GM19328 (cell line): Measurements from ENCODE around the gene STXBP6.
"Not testable (repeated sequence)": the region's sequence is repeated elsewhere in the genome, so short reads cannot be mapped to it uniquely, and the experiment has no call there.

Experiments used
- ATAC-seq: cut with Tn5 transposase; IDR thresholded peaks from one replicate; pipeline ENCODE4 v1.9.1; 2021; ENCODE audit warnings: mild to moderate bottlenecking, moderate library complexity; ENCODE audit not compliant: unreplicated experiment

Gene STXBP6

DNA sequence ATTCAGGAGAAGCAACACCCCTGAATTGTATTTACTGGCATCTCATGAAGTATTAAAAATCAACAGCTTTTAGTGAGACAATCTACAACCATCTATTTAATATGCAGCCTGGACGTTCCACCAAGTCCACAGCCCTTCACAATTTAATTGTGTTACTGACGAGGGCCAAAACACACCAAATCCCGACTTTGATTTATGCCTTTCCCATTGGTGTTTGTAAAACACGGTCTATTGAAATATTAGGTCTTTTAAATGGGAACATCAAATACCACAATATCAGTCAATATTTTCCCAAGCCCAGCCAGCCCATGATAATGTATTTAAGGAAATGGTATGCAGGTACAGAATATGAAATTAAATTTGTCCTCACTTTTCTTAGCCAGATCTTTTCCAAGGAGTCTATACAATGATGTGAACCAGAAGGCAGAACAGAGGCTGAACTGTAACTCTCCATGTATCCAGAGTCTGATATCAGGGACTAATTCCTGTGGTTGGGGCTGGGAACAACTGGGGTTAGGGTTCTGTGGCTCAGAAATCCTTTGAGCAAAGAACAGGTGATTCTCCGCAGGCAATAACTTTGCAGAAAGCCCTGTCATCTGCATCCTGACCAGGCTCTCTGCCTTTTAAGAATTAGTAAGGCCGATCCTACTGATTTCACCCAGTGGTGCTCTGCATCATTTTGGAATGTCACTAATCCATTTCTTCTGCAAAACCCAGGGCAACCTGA is 236.7 kb downstream of the STXBP6 start:
- ATAC-seq, result no peak

DNA sequence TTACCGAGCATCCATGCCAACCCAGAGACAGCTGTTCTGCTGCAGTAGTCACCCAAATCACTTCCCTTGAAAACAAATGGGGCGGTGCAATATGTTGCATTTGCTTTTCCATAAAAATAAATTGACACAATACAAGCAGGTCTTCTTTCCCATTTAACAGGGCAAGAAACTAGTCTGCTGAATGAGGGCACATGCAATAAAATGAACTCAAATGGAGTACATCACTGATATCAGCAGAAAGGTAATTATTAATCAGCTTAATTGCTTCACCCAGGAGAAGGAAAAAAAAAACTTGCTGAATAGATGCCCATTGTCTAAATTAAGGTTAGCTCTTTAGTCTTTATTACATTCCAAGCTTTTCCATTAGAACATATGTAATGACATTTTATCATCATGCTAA is 240.8 kb downstream of the STXBP6 start:
- ATAC-seq, result no peak

DNA sequence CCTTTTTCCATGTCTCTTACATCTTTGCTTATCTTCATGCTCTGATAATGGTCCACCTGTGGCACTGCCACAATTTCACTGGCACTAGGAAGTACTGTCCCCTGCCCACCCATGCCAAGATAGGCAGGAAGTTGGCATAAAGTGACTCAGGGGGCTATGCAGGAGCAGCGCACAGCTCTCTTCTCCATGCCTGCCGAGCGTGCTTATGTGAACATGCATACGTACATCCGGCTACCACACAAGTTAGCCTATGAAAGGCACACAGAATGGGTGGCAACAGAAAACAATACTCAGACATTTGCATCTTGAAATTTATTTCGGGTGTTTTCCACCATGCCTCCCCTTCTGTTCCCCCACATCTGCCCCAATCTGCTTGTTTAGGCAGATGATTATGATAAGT is 241.5 kb downstream of the STXBP6 start:
- no peak for ATAC-seq

DNA sequence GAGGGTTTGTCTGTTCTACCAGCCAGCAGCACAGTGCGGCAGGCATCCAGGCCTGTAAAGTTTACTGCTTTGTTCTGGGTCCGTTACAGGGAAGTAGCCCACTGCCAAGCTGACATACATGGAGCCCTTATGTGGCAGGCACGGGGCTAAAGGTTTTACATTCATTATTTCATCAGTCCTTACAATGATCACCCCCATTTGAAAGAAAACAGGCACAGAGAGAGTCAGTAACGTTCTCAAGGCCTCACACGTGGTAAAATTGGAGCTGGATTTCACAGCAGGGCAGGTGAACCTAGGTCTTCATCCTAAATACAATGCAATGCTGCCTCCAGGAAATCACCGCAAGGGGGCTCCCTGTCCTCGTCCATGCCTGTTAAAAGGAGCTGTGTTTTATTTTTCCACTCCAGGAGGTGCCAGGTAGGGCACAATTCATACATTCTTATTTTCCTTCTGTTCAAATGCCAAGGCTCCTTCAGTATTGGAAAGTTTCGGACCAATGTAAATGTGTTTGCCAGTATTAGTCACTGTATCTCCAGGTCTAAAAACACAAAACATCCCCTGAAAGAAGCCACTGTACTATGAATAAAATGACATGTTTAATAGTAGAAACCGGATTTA is 243.8 kb downstream of the STXBP6 start:
- ATAC-seq, result no peak

DNA sequence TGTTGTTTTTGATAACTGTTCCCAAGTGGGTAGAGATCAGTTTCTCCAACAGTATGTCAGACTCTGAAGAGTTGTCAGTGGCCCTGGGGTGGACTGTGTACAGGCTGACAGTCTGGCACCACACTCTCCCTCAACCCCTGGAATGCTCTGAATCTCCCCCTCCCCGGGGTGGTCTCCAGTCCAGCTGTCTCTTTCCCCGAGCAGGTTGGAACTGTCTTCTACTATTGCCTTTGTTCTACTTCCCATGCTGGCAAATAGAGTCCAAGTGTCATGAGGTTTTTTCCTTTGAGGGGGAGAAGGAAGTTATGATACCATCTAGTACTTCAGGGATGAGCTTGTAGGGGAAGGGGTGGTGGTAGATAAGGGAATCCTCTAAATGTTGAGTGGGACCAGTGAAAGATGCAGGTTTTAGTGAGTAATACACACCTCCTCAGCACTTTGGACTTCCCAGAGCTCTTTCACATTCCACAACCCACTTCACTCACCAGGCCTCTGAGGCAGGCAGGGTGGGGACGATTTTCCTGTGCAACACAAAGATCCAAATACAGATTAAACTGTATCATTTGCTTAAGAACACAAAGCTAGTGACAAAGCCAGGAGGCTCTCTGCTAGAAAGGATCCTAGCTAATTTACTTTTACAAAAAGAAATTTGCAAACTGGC is 245.3 kb downstream of the STXBP6 start:
- no peak for ATAC-seq

DNA sequence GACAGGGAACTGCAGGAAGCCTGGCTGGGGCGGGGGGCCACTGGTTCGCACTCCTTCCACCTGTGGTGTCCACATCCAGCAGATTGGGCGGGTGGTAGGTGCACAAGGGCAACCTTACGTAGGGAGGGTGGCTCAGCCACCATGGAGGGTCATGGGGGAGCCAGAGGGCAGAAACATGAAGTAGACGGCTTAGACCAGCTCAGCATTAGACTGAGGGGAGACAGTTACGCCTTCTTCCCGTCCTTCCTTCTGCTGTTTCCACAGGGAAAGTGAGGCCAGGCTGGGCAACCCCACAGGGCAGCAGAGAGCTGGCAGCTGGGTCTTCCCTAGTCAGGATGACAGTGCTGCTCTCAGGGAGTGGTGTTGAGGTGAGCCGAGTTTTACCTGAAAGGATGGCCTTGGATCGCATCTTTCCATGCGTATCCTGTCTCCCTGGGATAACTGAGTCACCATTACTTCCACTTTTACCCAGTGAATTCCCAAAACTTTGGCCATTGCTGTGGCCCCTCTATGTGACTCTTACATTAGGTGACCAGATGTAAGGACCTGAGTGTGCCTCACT is 245.9 kb downstream of the STXBP6 start:
- ATAC-seq, result no peak

DNA sequence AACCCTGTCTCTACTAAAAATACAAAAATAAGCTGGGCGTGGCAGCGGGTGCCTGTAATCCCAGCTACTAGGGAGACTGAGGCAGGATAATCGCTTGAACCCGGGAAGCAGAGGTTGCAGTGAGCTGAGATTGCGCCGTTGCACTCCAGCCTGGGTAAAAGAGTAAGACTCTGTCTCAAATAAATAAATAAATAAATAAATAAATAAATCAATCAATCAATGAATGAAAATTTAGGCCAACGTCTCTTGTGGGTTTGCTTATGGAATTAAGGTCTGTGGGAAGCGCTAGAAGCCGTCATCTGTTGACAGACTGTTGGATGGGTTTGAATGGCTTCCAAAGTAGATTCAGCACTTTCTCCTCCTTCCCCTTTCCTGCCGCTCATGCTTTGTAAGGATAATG is 246.5 kb downstream of the STXBP6 start:
- ATAC-seq, result not testable (repeated sequence)

DNA sequence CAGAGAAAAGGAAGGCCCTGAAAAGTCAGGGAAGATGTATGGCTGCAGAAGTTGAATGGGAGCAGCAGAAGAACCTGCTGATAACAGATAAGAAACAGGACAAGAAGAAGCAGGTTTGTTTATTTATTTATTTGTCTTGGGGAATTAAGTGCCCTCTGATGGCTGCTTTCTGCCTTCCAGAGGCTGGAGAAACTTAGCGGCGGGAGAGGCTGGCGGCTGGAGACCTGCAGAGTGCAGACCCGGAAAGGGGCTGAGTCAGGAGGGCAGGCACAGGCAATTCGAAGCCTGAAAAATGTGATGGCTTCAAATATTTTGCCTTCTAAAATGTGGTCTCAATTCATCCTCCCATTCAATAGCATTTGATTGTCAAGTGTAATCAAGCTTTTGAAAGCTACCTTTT is 247.7 kb downstream of the STXBP6 start:
- no peak for ATAC-seq

DNA sequence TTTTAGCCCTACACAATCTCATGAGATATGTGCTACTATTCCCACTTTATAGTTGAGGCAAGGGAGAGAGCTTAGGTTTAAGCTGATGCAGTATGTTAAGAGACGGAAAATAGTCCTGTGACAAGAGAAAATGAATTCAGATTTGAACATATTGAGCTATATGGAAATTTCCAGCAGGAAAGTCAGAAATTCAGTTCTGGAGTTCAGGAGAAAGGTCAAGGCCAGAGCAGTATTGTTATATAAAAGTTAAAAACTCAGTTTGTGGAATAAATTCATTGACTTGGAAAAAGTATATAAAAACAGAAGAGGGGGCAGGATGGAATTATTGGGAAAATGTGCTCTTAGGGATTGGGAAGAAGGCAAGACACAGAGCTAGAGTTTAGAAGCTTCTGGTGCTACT is 248.9 kb downstream of the STXBP6 start:
- ATAC-seq, result no peak

DNA sequence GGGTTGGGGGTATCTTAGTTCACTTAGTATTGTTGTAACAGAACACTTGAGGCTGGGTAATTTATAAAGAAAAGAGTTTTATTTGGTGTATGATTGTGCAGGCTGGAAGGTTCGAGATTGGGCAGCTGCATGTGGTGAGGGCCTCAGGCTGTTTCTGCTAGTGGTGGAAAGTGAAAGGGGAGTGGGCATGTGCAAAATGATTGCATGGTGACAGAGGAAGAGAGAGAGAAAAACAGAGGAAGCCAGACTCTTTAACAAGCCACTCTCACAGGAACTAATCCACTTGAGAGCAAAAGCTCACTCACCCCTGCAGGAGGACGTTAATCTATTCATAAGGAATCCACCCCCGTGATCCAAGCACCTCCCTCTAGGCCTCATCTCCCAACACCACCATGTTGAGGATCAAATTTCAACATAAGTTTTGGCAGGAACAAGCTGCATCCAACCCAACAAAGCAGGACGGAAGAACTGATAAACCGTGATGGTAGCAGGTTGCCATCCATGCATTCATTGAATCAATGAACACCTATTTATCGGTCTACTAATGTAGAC is 251.0 kb downstream of the STXBP6 start:
- no peak for ATAC-seq

DNA sequence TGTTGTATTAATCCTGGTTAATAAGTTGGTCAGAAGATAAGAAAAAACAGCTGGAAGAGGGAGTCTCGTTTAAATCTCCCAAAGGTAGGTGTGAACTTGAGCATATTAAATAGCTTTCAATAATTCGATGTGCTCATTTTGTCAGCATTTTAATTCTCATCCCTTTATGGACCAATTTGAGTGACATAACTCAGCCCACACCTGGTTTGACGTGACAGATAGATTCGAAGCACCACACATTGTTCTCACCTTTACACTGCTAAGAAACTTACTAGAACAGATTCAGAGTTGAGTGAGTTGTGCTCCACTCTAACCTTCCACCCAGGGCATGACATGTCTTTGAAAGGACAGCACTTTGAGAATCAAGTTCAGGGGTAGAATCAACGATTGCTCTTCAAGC is 254.5 kb downstream of the STXBP6 start:
- no peak for ATAC-seq

DNA sequence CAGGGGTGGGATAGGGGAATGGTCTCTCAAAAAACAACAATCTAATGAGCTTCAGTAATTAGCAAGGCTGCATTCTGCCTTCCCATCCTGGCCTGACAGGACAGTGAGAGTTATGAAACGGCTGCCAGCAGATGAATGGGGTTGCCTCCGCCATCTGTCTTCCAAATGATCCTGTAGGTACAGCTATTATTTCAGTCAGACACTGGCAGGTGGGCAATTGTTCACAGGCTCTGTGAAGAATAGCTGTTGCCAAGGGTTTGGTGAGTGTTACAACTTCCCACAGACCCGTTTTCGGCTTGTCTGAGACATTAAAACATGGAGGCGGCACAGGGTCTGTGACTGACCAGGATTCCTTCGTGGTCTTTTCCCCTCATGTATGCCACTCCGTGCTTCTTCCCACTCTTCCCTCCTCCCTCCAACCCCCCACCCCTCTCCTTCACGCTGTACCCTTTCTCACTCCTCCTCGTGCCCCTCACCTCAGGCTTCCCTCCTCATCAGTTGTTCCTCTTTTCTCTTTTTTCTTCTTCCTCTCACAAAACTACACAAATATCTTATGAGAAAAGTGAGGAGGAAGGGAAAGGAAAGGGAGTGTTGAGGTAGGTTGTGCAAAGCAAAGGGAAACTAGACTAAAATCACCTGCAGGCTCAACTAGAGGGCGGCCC is 255.2 kb downstream of the STXBP6 start:
- no peak for ATAC-seq

DNA sequence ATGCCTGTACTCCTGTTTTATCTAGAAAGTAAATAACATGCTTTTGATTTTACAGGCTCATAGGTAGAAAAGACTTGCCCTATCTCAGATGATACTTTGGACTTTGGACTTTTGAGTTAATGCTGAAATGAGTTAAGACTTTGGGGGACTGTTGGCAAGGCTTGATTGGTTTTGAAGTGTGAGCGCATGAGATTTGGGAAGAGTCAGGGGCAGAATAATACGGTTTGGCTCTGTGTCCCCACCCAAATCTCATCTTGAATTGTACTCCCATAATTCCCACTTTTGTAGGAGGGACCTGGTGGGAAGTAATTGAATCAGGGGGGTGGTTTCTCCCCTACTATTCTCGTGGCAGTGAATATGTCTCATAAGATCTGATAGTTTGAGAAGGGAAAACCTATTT is 259.8 kb downstream of the STXBP6 start:
- ATAC-seq, result no peak

DNA sequence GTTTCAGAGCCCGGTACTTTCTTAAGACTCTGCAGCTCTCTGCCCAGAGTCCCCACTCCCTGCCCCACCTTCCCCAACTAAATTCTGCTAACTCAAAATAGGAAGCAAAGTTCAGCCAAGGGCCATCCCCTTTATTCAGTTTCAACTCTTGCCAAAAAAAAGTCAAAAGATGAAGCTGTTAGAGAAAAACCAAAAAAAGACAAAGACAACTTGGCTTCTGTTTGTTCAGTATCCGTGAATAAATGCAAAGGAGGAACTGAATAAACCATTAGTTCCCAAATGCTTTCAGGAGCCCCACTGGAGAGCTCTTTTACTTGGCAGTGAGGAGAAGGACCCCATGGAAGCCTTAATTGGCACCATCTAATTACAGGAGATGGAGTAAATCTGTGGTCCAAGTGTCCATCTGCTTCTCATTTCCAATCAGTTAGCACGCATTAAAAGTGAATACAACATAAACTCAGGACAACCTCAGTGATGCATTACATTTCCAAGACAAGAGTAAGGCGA is 260.5 kb downstream of the STXBP6 start:
- ATAC-seq, result no peak

DNA sequence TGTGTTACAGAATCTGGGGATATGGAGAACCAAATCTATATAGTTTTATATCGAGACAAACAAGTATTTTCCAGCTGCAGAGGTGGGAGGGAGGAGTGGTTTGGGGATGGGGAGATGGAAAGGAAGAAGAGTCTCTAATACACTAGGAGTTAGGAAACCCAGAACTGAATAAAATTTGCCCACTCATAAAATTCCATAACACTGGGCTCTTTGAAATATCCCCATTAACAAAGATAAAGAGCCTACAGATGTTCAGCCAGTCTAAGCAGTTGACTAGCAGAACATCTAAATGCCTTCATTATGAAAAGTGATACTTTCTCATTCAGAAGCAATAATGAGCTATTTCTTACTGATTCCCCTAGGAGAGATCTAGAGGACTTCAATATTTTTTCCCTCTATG is 264.2 kb downstream of the STXBP6 start:
- no peak for ATAC-seq

DNA sequence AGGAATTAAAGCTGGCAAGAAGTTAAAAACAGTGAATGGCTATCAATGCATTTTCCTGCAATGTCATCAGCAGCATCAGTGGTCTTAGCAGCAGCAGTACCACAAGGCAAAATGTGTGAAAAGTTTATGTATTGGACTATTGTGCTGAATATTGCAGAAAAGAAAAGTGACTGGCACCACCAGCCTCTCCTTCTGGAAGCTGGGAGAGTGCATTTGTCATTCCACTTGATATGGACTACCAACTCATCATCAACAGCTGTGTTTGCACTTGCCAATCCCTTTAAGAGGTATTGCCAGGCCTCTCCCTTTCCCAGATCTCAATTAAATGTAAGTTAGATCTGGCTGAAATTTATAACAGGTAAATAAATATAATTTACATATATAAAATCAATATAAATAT is 265.0 kb downstream of the STXBP6 start:
- ATAC-seq, result no peak

DNA sequence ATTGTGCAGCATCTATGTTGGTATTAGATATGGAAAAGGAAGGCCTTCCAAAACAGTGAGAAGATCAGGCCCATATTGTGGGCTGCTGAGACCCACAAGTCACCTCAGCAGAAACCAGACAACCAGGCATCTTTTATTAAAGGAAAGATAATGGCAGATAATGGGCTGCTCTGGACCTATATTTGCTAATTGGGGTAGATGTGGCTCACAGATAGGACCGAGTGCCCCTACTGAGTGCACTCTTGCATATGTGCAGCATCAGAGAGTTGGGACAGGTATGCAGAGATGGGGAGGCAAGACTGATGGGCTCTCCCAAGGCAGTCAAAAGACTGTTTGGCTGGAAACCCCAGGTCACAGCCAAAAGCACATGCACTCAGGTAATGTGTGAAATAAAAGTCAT is 266.2 kb downstream of the STXBP6 start:
- no peak for ATAC-seq

DNA sequence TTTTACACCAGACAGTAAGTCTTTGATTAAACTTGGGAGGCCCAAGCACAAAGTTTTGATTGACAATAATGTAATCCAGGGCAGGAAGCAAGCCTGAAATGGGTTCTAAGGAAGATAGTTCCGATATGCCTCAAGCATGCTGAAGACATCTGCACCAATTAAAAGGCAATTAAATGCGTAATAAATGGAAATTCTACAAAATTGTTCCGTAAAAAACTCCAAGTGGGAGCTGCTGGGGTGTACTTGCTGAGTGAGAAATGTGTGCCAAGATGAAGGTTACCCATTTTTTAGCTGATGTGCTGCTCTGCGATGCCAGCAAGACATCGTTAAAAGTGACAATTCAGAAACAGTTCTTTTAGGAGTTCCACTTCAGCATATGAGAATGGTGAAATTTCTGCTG is 269.7 kb downstream of the STXBP6 start:
- ATAC-seq, result no peak

DNA sequence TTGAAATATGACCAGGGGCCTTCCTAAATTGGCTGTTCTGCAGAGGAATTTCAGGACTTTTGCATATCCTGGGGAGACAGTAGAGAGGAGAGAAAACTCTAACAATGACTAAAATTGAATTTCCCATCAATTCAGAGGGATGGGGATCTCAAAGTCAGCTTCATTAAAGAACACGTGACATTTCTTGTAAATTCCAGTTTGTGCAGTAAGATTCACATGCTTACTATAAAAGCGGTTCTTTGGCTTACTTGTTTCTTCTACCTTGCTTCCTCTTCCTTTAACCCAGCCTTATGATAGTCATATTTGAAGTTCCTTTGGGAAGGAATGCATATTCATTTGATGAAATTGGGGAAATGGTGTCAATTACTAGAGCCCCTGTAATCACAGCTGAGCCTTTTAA is 272.3 kb downstream of the STXBP6 start:
- ATAC-seq, result no peak

DNA sequence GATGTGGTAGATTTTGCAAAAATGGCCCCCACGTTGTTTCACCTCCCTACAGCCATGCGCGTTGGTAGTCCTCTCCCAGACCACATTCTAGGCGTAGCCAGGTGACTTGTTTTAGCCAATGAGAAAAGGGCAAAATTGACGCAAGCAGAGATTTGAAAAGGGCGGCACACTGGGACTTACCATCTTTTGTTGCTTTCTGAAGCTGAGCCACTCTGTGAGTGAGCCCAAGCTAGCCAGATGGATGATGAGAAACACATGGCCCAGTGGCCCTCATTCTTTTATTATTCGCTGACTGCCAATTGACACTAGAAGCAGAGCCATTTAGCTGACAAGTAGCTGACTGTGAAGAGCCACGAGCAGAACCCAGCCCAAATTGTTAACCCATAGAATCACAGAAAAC is 274.0 kb downstream of the STXBP6 start:
- ATAC-seq, result no peak
